Islet of Langerhans (tissue), 1 donor: ENCODE data around the gene TSPAN9.
"Not testable (repeated sequence)": the region's sequence is repeated elsewhere in the genome, so short reads cannot be mapped to it uniquely, and the experiment has no call there.

Experiments
- FAIRE-seq: peaks from one replicate; lab custom pipeline; 2011; peaks lifted over from hg19 to GRCh38; lab: Jason Lieb, UNC

TSPAN9 gene

DNA sequence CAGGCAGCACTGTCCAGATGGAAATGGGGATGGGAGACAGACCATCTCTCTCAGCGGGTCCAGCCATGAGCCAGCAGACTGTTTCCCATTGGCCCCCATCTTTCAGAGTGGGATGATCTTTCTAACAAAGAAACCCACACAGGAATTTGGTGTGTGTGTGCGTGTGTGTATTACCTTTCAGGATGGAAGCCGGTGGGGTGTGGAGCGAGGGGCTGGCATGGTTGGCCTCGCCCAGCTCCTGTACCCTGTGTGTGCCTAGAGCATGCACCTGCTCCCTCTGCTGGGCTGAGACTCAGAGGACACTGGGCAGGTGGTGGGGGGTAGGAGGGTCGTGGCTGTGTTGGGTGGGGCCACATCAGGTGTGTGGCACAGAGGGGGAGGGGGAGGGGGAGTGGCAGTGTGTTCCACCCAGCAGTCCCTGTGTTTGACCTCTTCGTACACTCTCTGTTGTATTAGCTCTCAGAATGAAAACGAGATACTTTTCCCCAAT, 33.0 kb upstream of the TSPAN9 start:
- FAIRE-seq, result no peak

DNA sequence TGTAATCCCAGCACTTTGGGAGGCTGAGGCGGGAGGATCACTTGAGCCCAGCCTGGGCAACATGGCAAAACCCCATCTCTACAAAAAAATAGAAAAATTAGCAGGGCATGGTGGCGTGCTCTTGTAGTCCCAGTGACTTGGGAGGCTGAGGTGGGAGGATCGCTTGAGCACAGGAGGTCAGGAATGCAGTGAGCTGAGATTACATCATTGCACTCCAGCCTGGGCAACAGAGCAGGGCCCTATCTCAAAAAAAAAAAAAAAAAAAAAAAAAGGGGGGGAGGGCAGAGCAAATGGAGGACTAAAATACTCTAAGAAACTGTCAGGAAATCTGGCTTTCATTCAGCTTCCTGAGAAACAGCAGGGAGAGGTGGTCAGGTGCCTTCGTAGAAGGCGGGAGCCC, 31.7 kb upstream of the TSPAN9 start:
- no peak for FAIRE-seq

DNA sequence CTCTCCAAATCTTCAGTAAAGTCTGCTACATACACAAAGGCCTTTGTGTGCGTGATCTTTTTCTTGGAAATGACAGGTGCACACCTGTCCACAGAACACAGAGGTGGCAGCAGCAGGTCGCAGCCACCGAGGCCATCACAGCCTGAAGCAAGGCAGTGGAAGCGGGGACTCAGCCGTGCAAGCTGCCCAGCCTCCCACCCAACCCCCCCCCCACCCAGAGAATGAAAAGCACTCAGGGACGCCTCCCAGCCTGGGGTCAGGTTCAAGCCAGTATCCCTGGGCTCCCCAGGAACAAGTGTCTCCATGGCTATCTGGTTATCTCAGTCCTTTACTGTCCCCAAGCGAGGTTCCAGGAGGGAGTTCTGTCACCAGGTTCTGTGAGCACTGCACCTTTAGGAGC, 31.2 kb upstream of the TSPAN9 start:
- FAIRE-seq, result no peak

DNA sequence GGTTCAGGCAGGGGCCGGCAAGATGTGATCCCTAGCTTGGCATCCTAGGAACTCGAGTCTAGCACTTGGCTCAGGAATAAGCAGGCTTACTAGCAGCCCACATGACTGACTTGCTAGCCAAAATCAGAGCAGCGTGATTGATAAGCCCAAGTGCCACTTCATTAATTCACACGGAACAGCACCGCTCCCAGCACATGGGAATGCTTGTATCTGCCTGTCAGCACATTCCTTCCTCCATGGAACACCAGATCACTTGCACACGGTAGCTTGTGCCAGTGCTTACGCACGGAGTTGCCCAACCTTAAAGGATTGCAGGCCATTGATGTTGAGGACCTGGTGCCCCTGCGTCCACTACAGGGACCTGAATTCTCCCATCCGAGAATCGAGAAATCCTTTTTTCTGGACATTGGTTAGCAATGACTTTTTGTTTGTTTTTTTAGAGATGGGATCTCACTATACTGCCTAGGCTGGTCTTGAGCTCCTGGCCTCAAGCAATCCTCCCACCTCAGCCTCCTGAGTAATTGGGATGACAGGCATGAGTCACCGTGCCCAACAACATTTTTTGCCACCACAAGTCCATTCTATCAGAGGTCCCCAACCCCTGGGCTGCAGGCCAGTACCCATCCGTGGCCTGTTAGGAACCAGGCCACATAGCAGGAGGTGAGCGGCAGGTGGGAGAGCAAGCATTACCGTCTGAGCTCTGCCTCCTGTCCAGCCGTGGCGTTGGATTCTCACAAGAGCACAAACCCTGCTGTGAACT, 30.6 kb upstream of the TSPAN9 start:
- no peak for FAIRE-seq

DNA sequence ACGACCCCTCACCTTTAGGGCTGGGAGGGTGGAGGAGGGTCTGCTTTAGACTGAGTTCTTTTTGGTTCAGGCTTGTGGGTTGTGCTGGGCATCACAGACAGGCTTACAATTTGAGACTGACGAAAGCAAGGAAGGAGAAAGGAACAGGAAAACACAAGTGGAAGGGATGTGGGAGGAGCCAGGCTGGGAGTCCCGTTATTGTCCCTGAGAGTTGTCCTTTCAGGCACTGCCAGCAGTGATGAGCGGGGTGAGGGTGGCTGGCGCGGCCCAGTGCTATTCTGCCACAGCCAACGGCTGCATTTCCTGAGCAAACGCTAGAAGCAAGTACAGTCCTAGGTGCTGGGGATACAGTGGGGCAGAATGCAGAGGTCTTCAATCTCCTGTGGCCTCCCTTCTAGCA, 29.2 kb upstream of the TSPAN9 start:
- no peak for FAIRE-seq

DNA sequence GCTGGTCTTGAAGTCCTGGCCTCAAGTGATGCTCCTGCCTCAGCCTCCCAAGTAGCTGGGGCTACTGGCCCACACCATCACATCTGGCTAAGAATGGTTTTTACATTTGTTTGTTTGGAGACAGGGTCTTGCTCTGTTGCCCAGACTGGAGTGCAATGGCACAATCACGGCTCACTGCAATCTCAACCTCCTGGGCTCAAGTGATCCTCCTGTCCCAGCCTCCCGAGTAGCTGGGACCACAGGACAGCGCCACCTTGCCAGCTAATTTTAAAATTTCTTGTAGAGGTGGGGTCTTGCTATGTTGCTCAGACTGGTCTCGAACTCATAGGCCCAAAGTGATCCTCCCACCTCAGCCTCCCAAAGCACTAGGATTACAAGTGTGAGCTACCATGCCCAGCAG, 28.6 kb upstream of the TSPAN9 start:
- no peak for FAIRE-seq

DNA sequence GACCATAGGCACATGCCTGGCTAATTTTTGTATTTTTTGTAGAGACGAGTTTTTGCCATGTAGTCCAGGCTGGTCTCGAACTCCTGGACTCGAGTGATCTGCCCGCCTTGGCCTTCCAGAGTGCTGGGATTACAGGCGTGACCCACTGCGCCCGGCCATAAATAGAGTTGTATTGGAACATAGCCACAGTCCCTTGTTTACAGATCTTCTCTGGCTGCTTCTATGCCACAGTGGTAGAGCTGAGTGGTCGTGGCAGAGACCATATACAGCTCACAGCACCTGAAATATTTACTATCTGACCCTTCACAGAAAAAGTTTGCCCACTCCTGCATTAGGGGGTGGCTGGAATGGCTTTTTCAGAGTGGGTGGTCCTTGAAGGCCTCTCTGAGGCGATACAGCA, 28.0 kb upstream of the TSPAN9 start:
- FAIRE-seq, result no peak

DNA sequence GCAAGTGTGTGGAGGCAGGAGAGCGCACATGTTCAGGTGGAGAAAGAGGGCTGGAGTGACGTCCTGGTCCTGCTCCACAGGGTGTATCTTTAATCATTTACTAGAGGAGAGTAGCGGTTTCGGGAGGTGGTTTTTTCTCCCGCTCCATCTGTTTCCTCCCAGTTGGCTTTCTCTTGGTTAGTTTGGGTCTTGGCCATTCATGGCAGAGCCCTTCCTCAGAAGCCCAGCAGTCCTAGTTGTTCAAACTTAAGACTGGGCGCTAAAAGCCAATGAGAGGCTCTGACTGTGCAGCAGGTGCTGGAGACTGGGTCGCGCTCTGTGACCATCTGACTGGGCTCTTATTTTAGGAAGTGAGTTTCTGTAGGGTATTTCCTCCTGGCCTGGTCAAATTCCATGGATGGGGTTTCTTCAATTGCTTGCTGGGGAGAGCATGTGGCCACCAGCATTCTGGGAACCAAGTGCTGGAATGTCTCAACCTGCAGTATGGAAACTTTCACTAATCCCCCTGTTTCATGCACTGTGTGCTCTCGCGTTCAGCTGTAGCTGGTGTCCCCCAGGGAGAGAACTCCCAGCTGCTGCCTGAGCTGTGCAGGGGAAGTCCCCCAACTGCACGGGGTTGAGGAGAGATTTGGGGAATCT, 27.4 kb upstream of the TSPAN9 start:
- FAIRE-seq, result no peak

DNA sequence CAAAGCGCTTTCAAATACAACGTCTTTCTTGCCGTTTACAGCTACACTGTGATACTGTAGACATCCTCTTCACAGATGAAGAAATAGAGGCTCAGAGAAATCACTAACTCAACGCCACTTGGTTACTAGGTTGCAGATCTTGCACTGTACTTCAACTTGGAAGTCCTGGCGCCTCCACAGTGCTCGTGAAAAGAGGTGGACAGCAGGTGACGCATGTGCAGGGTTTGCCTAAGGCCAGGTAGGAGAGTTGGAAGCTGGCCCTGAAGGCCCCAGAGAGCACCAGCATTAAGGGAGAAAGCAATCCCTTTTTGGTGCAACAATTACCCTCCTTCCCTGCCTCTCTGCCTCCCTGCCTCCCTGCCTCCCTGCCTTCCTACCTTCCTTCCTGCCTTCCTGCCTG, 22.8 kb upstream of the TSPAN9 start:
- FAIRE-seq, result no peak

DNA sequence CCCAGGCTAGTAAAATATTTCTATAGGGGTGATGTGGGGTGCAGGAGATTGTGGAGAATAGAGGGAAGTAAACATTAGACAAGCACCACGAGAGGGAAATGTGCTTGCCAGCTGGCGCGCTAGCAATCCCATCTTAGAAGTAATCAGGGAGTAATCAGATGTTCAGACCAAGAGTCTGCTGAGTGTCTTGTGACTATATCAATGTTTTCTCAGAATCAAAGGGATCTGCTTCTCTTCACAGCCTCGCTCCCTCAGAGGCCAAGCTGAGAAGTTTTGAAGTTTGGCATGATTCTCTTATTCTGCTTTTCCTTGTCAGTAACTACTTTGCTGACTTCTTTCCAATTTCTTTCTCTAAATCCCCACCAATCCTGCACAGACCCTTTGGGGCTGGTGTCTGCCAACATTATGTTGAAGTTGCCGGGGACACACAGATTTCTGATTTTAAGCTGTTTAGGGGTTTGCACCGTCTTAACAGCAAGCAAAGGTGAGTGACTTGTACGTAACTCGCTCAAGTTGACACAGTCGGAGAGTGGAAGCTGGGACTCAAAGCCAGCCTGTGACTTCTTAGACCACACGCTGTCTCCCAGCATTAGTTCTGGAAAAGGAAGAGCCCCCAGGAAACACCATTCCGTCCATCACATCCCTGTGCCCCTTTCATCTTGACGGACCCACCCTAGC, 22.0 kb upstream of the TSPAN9 start:
- FAIRE-seq, result no peak

DNA sequence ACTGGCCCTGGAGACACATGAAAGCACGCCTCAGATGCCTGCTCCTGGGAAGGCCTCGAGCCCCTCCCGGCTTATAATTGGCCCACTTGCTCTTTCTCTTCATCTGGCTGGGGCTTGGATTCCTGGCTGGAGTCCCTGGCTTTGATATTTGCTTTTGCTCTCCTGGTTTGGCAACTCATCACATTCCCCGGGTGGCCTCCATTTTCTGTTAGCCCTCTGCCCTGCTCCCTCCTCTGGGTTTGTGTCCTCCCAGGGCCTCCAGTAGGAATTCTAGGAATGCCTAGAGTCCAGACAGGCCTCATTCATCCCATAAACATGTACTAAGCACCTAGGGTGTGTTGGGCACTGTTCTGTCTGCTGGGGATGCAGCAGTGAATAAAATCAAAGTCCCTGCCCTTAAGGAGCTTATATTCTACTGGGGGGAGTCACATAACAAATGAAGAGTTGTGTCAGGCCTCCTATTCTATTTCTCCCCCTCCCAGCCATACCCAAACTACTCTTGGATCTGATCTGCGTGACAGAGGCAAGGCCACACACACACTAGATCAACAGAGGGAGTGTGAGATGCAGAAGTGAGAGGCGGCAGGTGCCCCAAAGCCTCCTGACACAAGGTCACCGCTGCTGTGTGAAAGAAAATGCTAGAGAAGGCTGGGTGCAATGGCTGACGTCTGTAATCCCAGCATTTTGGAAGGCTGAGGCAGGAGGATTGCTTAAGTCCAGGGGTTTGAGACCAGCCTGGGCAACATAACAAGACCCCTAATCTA, 21.3 kb upstream of the TSPAN9 start:
- no peak for FAIRE-seq

DNA sequence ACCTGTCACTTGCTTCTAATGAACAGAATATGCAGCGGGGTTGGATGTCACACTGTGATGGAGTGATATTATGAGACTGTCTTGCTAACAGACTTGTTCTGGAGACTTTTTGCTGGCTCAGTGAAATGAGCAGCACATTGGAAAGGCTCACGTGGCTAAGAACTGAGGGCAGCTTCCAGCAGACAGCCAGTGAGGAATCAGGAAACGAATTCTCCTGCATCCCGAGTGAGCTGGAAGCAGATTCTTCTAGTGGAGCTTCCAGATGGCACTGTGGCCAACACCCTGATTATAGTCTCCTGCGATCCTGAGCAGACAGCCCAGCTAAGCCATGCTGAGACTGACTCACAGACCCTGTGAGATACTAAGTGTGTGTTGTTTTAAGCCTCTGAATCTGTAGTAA, 16.1 kb upstream of the TSPAN9 start:
- FAIRE-seq, result no peak

DNA sequence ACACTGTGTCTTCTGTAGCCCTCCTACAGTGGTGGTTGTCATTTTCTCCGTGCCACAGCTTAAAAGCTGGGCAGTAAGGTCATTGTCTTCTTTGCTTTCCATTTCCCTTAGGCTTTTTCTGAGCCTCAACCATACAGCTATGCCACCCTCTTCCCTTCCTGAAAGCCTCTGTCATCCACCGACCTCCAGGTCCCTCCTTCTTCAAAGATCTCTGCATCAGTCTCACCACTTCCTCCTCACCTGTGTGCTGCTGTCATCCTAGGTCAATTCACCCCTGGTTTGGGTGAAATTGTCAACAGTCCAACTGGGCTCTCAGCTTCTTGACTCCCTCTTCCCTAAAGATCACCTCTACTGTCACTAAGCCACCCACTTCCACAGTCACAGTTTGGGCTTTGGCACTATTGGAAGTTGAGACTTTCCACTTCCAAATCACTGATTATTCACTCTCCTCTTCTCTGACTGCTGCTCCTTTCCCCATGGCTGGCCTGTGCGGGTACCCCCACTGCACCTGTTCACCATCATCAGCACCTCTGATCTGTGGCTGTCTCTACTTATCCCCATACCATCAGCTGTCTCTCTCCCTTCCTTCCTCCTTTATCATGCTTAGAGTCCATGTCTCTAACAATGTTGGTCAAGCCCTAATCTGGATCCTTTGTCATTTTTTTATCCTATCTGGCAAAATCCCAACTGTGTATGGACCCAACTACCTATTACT, 15.5 kb upstream of the TSPAN9 start:
- no peak for FAIRE-seq

DNA sequence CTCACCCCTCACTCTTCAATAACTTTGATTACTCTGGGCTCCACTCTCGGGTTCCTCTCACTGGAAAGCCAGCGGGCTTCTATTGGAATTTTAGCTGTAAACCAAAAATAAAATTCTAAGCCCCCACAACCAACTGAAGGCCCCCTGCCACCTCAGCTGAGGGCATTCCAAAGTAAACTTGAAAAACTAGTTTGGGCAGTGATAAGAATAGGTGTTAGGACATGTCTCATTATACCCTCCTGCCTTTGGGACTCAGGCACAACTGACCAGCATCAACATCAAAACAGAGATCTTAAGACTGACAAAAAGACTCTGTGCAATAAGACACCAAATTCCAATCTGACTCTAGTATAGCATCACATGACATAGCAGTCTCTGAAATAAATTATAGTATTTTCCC, 11.9 kb upstream of the TSPAN9 start:
- FAIRE-seq, result no peak

DNA sequence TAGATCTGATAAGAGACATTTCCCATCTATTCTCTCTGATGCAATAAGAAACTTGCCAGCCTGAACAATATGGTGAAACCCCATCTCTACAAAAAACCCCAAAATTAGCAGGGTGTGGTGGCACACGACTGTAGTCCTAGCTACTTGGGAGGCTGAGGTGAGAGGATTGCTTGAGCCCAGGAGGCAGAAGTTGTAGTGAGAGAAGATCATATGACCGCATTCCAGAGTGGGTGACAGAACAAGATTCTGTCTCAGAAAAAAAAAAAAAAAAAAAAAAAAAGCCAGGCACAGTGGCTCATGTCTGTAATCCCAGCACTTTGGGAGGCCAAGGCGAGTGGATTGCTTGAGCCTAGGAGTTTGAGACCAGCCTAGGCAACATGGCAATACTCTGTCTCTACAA, 11.3 kb upstream of the TSPAN9 start:
- FAIRE-seq, result not testable (repeated sequence)

DNA sequence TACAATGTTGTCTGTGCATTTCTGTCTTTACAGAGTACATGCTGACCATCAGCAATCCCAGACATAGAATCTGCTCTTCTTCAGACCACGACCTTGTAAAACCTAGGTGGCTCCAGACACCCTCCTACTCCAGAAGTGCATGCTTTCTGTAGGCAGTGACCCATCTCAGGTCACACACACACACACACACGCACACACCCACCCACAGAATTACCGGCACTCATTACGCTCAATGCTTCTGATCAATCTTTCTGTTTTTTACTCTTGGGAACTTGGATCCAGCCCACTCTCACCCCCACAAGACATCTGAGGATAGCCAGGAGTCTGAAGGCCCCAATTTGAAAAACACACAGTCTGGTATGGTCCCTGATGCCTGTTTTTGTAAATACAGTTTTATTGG, 7.5 kb upstream of the TSPAN9 start:
- FAIRE-seq, result no peak

DNA sequence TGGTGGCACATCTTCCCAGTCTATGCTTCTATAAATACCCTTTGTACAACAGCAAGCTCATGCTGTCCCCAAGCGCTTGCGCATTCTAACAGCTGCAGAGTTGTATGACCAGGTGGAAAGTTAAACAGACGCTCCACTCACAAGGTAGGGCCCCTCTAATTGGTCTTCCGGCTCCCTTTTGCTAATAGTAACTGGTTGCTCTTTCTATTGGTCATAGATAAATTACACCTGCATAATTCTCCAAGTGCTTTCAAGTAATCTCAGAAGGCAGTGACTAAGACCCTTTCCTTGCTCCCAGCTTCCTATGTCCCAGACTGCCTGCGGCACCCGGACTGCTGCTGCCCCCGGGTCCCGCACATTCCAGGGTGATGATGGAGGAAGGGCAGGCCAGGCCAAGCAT, 6.1 kb upstream of the TSPAN9 start:
- FAIRE-seq, result no peak

DNA sequence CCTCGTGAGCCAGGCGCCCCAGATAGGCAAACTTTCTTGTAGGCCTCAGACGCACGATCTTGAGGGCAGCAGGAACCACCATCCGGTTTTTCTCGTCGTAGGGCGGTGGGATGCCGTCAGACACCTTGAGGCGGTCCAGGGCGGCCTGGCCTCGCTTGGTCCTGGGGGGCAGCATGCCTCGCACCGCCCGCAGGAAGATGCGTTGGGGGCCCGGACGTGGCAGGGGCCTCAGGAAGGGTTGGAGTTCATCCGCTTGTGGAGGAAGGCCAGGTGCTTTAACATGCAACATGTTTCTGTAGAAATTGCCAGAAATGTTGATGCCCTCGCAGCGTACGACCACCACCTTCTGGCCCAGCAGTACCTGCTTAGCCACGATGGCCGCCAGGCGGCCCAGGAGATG, 5.5 kb upstream of the TSPAN9 start:
- no peak for FAIRE-seq

DNA sequence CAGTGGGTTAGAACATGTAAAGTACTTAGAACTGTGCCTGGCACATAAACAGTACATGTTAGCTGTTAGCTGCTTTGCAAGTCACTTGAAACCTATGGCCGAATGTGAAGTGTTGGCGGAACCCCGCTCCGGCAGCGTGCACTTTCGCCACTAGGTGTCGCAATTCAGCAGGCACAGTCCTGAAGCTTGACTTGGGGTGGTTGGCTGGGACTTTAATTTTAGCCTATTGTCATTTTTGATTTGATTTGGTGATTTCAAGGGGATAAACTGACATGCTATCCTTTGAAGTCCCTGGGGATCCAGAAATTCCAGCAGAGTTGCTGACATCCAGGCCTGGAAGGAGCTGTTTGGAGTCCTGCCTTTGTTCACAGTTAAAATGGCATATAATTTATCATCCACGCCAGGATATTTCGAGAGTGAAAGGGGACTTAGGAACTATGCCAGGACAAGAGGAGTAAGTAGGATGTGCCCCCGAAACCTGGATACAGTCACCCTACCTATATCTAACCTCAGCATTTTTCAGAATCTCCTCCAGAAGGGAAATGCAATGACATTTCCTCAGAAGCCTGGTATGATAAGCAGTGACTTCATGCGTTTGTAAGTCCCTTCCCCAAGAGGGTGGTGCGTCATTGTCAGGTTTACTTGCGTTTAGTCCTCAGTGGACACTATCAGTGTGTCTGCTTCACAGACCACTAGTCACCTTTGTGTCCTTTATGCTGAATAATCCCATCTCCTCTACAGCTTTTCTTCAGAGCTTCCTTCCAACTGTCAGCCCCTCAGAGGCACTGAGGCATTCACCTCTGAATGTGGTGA, 3.5 kb upstream of the TSPAN9 start:
- peak; percentile 65 for FAIRE-seq

DNA sequence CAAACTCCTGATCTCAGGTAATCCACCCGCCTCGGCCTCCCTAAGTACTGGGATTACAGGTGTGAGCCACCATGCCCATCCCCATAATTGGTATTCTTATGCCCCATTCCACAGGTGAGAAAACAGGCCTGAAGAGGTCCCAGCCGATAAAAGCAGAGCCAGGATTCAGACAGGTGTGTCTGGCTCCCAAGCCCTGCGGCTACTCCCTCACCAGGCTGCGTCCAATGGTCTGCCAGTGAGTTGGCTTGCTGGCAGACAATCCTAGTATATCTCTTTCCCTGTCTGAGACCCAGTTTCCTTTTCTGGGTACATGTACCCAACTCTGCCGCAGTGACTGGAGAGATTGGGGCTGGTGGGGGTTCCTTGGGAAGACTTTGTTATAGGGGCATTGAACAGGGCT, 1.9 kb upstream of the TSPAN9 start:
- FAIRE-seq, result no peak

DNA sequence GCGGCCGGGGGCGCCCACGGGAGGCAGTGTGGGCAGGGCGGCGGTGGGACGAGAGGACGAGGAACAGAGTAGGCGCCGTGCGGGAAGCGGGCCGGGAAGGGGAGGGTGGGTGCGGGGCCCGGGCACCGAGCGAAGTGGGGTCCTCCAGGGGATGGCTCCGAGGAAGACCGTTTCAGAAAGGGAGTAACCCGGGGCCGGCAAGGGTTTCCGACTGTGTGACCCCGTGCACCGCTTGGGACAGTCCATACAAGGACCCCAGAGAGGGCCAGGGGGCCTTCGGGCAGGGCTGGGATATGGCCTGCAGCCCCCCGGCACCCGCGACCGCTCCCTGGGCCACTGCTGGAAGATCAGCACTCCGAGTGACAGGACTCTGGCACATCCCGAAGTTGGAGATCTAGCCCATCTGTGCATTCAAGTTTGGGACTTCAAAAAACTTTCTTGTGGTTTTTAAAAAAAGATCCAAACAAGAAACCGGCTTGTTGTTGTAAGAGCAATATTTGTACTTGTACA, 448 bp downstream of the TSPAN9 start:
- FAIRE-seq, result no peak
